Adrenal gland (tissue), 5 donors: ENCODE results near the gene EFCC1.

Experiments
- CTCF ChIP-seq, 6 experiments: fragments of 450-650 bp in 4 of 6; fragments of 200-600 bp in 2 of 6; sonication (generic) in 1 of 6; IDR thresholded peaks; 1 replicate in 5 of 6; 2 replicates in 1 of 6; pipeline versions ENCODE4 v1.5.1 to v1.8.0; 2016 to 2021; ENCODE audit warnings: antibody characterized with exemption in 6 of 6, mild to moderate bottlenecking in 2 of 6, moderate library complexity in 1 of 6
- POLR2A ChIP-seq, 2 donors: fragments of 450-650 bp; IDR thresholded peaks; one replicate each; pipeline ENCODE4 v1.6.1; 2017; ENCODE audit warnings: antibody characterized with exemption in 2 of 2, mild to moderate bottlenecking in 2 of 2, moderate library complexity in 1 of 2
- donor health status: DM: no; HTN: no; CAD: no.

- TF ChIP-seq CTCF (IDR thresholded peaks at IDR 0.05), result no peak
- TF ChIP-seq POLR2A (IDR thresholded peaks at IDR 0.05), result no peak
Measured at GRCh38 chr3:128967748-128968355, 33.3 kb upstream of the EFCC1 start.
